Stimulated activated CD4-positive, alpha-beta T cell treated with anti-CD3 and anti-CD28 coated beads, Interleukin-2, amount 100 ng/mL, for 24 hours (primary cell): Measurements from ENCODE around the gene AXDND1.
"Not testable (repeated sequence)": the region's sequence is repeated elsewhere in the genome, so short reads cannot be mapped to it uniquely, and the experiment has no call there.

ENCODE experiments used
- DNase-seq, 2 donors: peaks; one replicate each; pipeline ENCODE4 v3.0.0-alpha.2; 2020

The AXDND1 gene

GRCh38 chr1:179365342-179366092 lies at the start of gene AXDND1:
TSS of gene AXDND1 (plus strand) at chr1:179365971. CDS start at chr1:179366510, 539 bp downstream.
- DNase-seq, result peak; percentile 84 to 87

- DNase-seq, result no peak
Observed at GRCh38 chr1:179318491-179318890, 47.3 kb upstream of the AXDND1 start.

GRCh38 chr1:179321533-179322216 lies 44.1 kb upstream of the AXDND1 start:
- no peak for DNase-seq

DNA sequence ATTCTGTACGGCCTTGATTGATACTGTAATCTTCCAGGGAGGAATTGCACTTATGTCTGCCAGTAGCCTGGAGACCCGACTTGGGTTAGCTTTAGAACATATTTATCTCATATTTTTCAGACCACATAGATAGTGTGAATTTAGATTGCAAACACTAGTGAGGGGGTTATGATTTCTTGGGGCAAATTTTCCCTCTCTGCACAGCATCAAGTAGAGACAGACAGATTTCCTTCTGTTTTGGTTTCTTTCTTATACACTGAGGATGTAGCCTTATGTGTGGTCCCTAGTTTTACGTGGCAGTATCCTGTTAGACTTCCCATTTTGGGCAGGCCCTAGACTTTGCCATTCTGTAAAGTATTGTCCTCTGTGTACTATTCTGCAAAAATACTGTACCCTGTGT lies 43.2 kb upstream of the AXDND1 start:
- no peak for DNase-seq

GRCh38 chr1:179323436-179323835 lies 42.3 kb upstream of the AXDND1 start:
- DNase-seq, result no peak

DNA sequence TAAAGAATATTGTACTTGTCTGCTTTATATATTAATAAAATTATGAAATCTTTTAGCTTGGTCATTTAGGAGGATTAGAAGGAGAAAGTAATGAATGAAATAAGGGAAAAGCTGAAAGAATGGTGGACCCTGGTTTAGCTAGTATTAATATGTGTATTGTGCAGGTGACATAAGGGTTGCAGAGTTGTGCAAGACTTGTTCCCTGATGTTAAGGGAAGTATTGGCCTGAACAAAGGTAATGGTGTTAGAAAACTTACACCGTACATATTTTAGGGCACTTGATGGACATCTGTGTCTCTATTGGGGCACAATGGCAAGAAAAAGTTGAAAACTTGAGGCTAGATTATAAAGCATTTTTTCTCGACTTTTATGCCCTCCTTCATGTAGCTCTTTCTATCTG lies 39.9 kb upstream of the AXDND1 start:
- no peak for DNase-seq

GRCh38 chr1:179326746-179327145 lies 39.0 kb upstream of the AXDND1 start:
- DNase-seq, result no peak

- no peak for DNase-seq
Observed at GRCh38 chr1:179327196-179327595, 38.6 kb upstream of the AXDND1 start.

GRCh38 chr1:179327679-179328078 lies 38.1 kb upstream of the AXDND1 start:
- no peak for DNase-seq

DNA sequence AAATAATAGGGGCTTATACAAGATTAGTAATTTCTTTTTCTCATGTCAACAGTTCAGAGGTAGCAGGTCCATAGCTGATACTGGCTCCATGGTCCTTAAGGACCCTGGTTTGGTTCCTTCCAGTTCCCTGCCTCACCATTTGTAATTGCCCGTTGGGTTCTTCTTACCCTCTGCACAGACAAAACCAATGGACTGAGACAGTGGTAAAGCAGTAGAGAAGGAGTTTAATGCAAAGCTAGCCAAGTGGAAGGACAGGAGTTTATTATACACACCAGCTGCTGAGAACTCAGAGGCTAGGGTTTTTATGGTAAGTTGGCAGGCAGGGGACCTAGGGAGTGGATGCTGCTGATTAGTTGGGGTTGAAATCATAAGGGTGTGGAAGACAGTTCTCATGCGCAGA lies 35.9 kb upstream of the AXDND1 start:
- DNase-seq, result no peak

GRCh38 chr1:179334440-179334839 lies 31.3 kb upstream of the AXDND1 start:
- DNase-seq, result no peak

- no peak for DNase-seq
Observed at GRCh38 chr1:179337288-179337687, 28.5 kb upstream of the AXDND1 start.

DNA sequence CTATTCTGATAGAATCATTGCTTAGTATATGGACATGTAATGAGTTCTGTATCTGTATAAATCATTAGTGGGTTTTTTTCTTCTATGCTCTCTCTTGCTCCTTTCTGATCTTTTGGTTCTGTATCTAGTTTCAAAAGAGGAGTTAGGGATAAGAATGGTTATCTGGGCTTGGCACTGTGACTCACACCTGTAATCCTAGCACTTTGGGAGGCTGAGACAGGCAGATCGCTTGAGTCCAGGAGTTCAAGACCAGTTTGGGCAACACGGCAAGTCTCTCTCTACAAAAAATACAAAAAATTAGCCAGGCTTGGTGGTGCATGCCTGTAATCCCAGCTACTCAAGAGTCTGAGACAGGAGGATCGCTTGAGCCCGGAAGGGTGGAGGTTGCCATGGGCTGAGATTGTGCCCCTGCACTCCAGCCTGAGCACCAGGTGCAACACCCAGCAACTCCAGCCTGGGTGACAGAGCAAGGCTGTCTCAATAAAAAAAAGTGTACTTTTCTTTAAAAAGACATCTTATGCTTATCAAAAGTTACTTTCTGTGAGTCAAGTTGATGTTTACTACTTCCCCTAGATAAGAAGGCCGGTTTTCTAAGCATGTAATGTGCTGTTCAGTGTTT lies 27.7 kb upstream of the AXDND1 start:
- DNase-seq, result no peak

DNA sequence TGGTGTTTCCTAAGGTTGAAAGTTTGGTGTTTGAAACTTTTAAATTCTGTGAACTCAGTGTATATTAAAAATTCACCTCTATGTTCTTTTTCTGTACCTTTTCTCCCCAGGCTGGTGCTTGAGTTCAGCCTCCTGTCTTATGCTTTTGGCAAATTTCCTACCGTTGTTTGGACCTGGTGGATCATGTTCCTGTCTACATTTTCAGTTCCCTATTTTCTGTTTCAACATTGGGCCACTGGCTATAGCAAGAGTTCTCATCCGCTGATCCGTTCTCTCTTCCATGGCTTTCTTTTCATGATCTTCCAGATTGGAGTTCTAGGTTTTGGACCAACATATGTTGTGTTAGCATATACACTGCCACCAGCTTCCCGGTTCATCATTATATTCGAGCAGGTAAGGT lies 24.9 kb upstream of the AXDND1 start:
- no peak for DNase-seq

DNA sequence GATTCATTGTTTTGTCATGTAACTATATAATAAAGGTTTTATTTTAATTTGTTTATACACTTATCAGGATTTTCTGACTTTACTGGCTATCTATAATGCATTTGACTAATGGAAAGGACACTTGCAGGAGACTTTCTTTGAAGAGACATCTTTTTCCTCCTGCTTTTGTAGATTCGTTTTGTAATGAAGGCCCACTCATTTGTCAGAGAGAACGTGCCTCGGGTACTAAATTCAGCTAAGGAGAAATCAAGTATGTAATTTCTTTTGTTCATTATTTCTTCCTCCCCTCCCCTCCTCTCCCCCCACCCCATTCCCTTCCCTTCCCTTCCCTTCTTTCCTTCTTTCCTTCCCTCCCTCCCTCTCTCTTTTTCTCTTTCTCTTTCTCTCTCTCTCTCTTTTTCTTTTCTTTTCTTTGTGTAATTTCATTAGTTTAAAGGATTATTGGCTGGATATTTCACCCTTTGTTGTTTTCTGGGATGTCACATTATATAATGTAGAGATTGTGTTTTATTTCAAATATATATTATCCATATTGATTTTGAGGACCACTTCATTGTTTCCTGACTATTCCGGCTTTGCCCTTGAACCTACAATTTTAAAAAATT lies 23.7 kb upstream of the AXDND1 start:
- no peak for DNase-seq

GRCh38 chr1:179342740-179343404 lies 22.9 kb upstream of the AXDND1 start:
- DNase-seq, result no peak

DNA sequence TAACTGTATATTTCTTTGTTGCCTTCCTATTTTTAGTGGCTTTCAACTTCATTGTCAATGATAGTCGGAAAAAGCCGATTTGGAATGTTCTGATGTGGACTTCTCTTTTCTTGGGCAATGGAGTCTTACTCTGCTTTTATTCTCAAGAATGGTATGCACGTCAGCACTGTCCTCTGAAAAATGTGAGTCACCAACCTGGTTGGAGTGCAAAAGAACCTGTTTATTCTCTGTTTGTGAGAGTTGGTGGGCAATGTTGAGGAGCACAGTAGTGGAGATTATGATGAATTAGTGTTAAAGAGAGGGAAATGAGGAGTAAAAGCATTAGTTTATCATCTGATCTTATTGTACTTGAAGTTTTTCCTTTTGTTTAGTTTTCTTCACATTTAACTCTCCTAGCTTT lies 14.5 kb upstream of the AXDND1 start:
- DNase-seq, result no peak

GRCh38 chr1:179352236-179352635 lies 13.5 kb upstream of the AXDND1 start:
- no peak for DNase-seq

GRCh38 chr1:179353546-179353945 lies 12.2 kb upstream of the AXDND1 start:
- no peak for DNase-seq

DNA sequence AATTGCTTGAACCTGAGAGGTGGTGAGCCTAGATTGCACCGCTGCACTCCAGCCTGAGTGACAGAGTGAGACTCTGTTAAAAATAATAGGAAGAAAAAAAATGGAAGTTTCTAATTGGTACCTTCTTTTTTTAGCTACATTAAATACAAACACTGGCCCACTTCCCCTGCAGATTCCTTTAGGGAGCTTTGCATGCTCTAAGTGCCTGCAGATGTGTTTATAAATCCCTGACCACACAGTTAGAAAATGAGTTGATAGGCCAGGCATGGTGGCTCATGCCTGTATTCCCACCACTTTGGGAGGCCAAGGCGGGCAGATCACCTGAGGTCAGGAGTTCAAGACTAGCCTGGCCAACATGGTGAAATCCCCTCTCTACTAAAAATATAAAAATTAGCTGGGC lies 4.1 kb upstream of the AXDND1 start:
- not testable (repeated sequence) for DNase-seq

DNA sequence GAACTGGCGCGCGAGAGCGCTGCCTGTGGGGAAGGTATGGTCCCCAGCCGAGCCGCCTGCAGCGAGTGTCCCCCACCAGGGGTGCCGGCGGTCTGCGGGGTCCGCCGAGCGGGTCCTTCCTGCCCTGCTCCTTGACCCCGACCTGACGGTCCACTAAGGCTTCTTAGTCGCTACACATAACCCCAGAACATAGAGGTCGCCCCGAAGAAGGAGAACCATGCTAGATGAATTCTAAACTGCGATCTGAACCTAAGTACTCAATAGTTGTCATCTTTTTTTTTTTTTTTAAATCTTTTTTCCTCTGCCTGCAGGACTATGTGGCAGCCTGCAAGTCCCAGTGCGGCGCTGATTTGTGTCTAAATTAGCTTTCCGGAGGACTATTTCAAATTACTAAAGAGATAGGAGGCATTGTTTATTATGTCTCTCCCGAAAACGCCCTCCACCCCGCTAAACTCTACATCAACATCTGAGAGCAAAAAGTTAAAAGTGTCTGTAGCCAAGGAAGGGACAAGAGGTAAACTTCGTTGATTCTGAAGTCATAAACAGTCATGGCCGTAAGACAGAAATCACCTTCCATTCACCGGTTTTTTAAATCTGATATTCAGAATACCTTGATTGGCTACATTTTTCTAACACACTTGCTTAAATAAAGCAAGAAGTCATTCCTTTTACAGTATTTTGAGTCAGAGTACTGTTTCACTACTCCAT lies 476 bp downstream of the AXDND1 start:
- DNase-seq, result no peak

- peak in 1 of 2 donors; percentile 37 for DNase-seq
Observed at GRCh38 chr1:179369751-179370341, 4.1 kb downstream of the AXDND1 start.
